ENCODE results near the gene FGD4. TPM values are rescaled to one million over a fixed set of nuclear protein-coding genes. Genes with fewer than 3 reads are reported as not detected.

The FGD4 gene
- total and polyA plus RNA-seq, 2 of the 4 experiments (the other 2 are of a cell fraction) = 2.1 to 8.8 TPM

DNA sequence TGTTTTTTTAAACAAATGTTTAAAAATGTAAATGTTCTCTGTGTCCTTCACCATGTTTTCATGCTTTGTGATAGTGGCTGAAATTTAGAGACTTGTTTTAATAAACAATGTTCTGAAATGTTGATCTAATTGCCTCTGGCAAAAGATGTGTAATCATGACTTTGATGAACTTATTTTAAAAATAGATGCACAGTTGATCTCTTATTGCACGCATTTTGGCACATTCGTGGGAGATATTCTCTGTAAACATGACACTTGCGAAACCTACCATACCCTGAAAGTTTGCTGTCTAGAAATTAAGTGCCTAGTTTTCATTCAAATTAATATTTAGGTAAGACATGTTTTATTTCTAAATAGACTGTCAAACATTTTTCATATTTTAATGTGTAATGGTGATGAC is 160.1 kb downstream of the FGD4 start:
- in situ Hi-C loops (cut with MboI; ENCODE audit: low sequenced_read_pairs) (no loop called here), intact Hi-C loops (cut with micrococcal nuclease) (no loop called here), dilution Hi-C loops (cut with HindIII; ENCODE audit: low sequenced_read_pairs, unreplicated experiment) (no loop called here)
- Histone ChIP-seq H3K27ac (ENCODE audit: insufficient read depth, low read length) (no peak overlapping the region), H3K4me3 (ENCODE audit: insufficient read depth, low read depth, low read length) (no peak overlapping the region), H2BK5ac (ENCODE audit: low read depth, low read length, poor library complexity, severe bottlenecking) (peak overlapping the region; percentile 22), H3K14ac (replicated peaks; ENCODE audit: low read depth, low read length) (no peak overlapping the region), H3K9me1 (ENCODE audit: insufficient read depth, low read length) (peaks cover 17% of the 10 kb centered on the region), H2BK15ac (ENCODE audit: low read depth, low read length) (no peak overlapping the region), H3K27me3 (ENCODE audit: control insufficient read depth, insufficient read depth, low read length) (no peaks in the 10 kb centered on the region), H3K56ac (ENCODE audit: extremely low read depth, insufficient read depth, low read length) (no peak overlapping the region), H3K4me1 (ENCODE audit: control insufficient read depth, insufficient read depth, low read length) (peaks cover 11% of the 10 kb centered on the region), H4K5ac (ENCODE audit: low read depth, low read length) (no peak overlapping the region), H3K23ac (ENCODE audit: low read depth, low read length) (no peak overlapping the region), H2BK20ac (ENCODE audit: low read depth, low read length) (no peak overlapping the region), H3K36me3 (ENCODE audit: control insufficient read depth, insufficient read depth, low read length) (peaks cover 3% of the 10 kb centered on the region), H3K4ac (ENCODE audit: low read depth, low read length) (no peak overlapping the region), H2AK9ac (replicated peaks; ENCODE audit: low read depth, low read length, poor library complexity) (no peak overlapping the region), H4K8ac (ENCODE audit: low read depth in 2 of 2, low read length in 2 of 2) (no peak overlapping the region), H3K9me3 (ENCODE audit: control insufficient read depth, insufficient read depth, low read length) (no peaks in the 10 kb centered on the region), H3K4me2 (ENCODE audit: low read depth, low read length) (peak overlapping the region; percentile 88), H4K91ac (ENCODE audit: insufficient read depth, low read depth, low read length) (no peak overlapping the region), H4K20me1 (ENCODE audit: insufficient read depth, low read length) (peaks cover 21% of the 10 kb centered on the region; the same call in 1 of the 2 replicates), H3K9ac (ENCODE audit: low read depth, low read length) (no peak overlapping the region), H2BK120ac (ENCODE audit: low read depth, low read length) (no peak overlapping the region), H3K18ac (ENCODE audit: low read depth, low read length) (no peak overlapping the region), H2AK5ac (ENCODE audit: low read depth, low read length) (no peak overlapping the region), H2AFZ (replicated peaks; ENCODE audit: low read length, poor library complexity) (no peak overlapping the region), H3K79me1 (ENCODE audit: low read depth in 1 of 2, low read length in 2 of 2) (peaks cover 25 to 51% of the 10 kb centered on the region in 2 experiments)
- ChIA-PET POLR2A (ENCODE audit: unreplicated experiment) (no interaction called here), CTCF (no interaction called here)
- ATAC-seq (ENCODE audit: low read depth) (peak; percentile 53), DNase-seq (peak; percentile 13)
- TF ChIP-seq, protein P1, sequence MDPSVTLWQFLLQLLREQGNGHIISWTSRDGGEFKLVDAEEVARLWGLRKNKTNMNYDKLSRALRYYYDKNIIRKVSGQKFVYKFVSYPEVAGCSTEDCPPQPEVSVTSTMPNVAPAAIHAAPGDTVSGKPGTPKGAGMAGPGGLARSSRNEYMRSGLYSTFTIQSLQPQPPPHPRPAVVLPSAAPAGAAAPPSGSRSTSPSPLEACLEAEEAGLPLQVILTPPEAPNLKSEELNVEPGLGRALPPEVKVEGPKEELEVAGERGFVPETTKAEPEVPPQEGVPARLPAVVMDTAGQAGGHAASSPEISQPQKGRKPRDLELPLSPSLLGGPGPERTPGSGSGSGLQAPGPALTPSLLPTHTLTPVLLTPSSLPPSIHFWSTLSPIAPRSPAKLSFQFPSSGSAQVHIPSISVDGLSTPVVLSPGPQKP (IDR thresholded peaks at IDR 0.05; ENCODE audit: borderline replicate concordance, low read depth, low read length) = no peak
- no peak for TF ChIP-seq RFX5 (IDR thresholded peaks at IDR 0.05; ENCODE audit: low read depth, low read length)
- TF ChIP-seq, protein P2, sequence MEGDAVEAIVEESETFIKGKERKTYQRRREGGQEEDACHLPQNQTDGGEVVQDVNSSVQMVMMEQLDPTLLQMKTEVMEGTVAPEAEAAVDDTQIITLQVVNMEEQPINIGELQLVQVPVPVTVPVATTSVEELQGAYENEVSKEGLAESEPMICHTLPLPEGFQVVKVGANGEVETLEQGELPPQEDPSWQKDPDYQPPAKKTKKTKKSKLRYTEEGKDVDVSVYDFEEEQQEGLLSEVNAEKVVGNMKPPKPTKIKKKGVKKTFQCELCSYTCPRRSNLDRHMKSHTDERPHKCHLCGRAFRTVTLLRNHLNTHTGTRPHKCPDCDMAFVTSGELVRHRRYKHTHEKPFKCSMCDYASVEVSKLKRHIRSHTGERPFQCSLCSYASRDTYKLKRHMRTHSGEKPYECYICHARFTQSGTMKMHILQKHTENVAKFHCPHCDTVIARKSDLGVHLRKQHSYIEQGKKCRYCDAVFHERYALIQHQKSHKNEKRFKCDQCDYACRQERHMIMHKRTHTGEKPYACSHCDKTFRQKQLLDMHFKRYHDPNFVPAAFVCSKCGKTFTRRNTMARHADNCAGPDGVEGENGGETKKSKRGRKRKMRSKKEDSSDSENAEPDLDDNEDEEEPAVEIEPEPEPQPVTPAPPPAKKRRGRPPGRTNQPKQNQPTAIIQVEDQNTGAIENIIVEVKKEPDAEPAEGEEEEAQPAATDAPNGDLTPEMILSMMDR (conservative IDR thresholded peaks at IDR 0.05; ENCODE audit: low read depth, low read length) = no peak
- TF ChIP-seq, protein P3, sequence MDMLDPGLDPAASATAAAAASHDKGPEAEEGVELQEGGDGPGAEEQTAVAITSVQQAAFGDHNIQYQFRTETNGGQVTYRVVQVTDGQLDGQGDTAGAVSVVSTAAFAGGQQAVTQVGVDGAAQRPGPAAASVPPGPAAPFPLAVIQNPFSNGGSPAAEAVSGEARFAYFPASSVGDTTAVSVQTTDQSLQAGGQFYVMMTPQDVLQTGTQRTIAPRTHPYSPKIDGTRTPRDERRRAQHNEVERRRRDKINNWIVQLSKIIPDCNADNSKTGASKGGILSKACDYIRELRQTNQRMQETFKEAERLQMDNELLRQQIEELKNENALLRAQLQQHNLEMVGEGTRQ (IDR thresholded peaks at IDR 0.05; ENCODE audit: low read depth, low read length) = no peak
- peak; percentile 66 for TF ChIP-seq CEBPB (IDR thresholded peaks at IDR 0.05; ENCODE audit: low read depth, low read length)
- BruUV-seq (replicated peaks) = no TSS peak
- WGBS, 2 experiments (ENCODE audit: extremely low coverage in 2 of 2, insufficient read length in 1 of 2) = no CpG with 5 or more reads among the region's 3 CpGs

All from IMR-90 (cell line).